NCI-H345 (cell line): ENCODE measurements around the gene APMAP.
A peak's percentile ranks its signal among the peaks of the same experiment; 100 is the strongest.

Source experiments
- DNase-seq: peaks from one replicate; lab custom pipeline; 2025; lab: John Stamatoyannopoulos, UW

Gene APMAP

GRCh38 chr20:24992487-24993205, at the start of gene APMAP:
APMAP (minus strand) TSS chr20:24992751; CDS start chr20:24992688, 63 bp downstream.
- peak; percentile 98 for DNase-seq

GRCh38 chr20:25041813-25042530, 49.4 kb upstream of the APMAP start:
- DNase-seq: no peak

- DNase-seq: no peak
These were observed 47.9 kb upstream of the APMAP start for GRCh38 chr20:25040438-25040831.

GRCh38 chr20:25039697-25040437, 47.3 kb upstream of the APMAP start:
- DNase-seq: no peak

- no peak for DNase-seq
These were observed 46.1 kb upstream of the APMAP start for GRCh38 chr20:25038591-25039015.

GRCh38 chr20:25038103-25038410, 45.5 kb upstream of the APMAP start:
- no peak for DNase-seq

- peak; percentile 59 for DNase-seq
These were observed 44.9 kb upstream of the APMAP start for GRCh38 chr20:25037288-25038102.

- DNase-seq: no peak
These were observed 43.9 kb upstream of the APMAP start for GRCh38 chr20:25036331-25036936.

GRCh38 chr20:25035921-25036320, 43.4 kb upstream of the APMAP start:
- DNase-seq: no peak

GRCh38 chr20:25033924-25034300, 41.4 kb upstream of the APMAP start:
- no peak for DNase-seq

GRCh38 chr20:25033265-25033923, 40.8 kb upstream of the APMAP start:
- peak; percentile 26 for DNase-seq

GRCh38 chr20:25032478-25033264, 40.1 kb upstream of the APMAP start:
- no peak for DNase-seq

- no peak for DNase-seq
These were observed 39.5 kb upstream of the APMAP start for GRCh38 chr20:25032065-25032477.

- no peak for DNase-seq
These were observed 38.7 kb upstream of the APMAP start for GRCh38 chr20:25031241-25031640.

GRCh38 chr20:25030649-25031207, 38.2 kb upstream of the APMAP start:
- no peak for DNase-seq

- DNase-seq: no peak
These were observed 37.6 kb upstream of the APMAP start for GRCh38 chr20:25030007-25030648.

GRCh38 chr20:25025986-25026605, 33.5 kb upstream of the APMAP start:
- DNase-seq: no peak

- DNase-seq: no peak
These were observed 32.7 kb upstream of the APMAP start for GRCh38 chr20:25025091-25025861.
